AG09309 (cell line): ENCODE data around the gene FBLN7.

ENCODE experiments used
- DNase-seq: peaks from one replicate; pipeline ENCODE4 v3.0.0-alpha.2; 2010; ENCODE audit warnings: low read depth
- H3K4me3 ChIP-seq: 2 replicates; pipeline ENCODE4 v1.5.1; 2011; ENCODE audit warnings: mild to moderate bottlenecking, low read depth, low read length, moderate library complexity; ENCODE audit not compliant: control insufficient read depth
- CTCF ChIP-seq: IDR thresholded peaks from 2 replicates; pipeline ENCODE4 v1.5.1; 2011; ENCODE audit warnings: mild to moderate bottlenecking, low read depth, low read length, inconsistent platforms; ENCODE audit not compliant: insufficient read depth, control insufficient read depth; ENCODE audit errors: missing control alignments

FBLN7 gene

GRCh38 chr2:112182581-112183034 lies 44.4 kb downstream of the FBLN7 start:
- no peak for TF ChIP-seq CTCF

GRCh38 chr2:112183327-112184025 lies 45.3 kb downstream of the FBLN7 start:
- H3K4me3 ChIP-seq, result no peak overlapping the region
- no peak for TF ChIP-seq CTCF
- DNase-seq, result no peak

More at GRCh38 chr2:112182581-112183034, 44.4 kb downstream of the FBLN7 start:
- no peak for DNase-seq
- H3K4me3 ChIP-seq, result no peak overlapping the region

- DNase-seq, result no peak
- H3K4me3 ChIP-seq, result no peak overlapping the region
- no peak for TF ChIP-seq CTCF
Measured at GRCh38 chr2:112184121-112184520, 45.9 kb downstream of the FBLN7 start.

- no peak overlapping the region for H3K4me3 ChIP-seq
- TF ChIP-seq CTCF, result no peak
- DNase-seq, result no peak
Measured at GRCh38 chr2:112185131-112185530, 46.9 kb downstream of the FBLN7 start.

GRCh38 chr2:112187046-112187715 lies 49.0 kb downstream of the FBLN7 start:
- TF ChIP-seq CTCF, result no peak

GRCh38 chr2:112187805-112188596 lies 49.8 kb downstream of the FBLN7 start:
- TF ChIP-seq CTCF, result no peak
- no peak overlapping the region for H3K4me3 ChIP-seq
- DNase-seq, result no peak

More at GRCh38 chr2:112187046-112187715, 49.0 kb downstream of the FBLN7 start:
- no peak for DNase-seq
- no peak overlapping the region for H3K4me3 ChIP-seq
